Stimulated activated naive CD8-positive, alpha-beta T cell treated with anti-CD3 and anti-CD28 coated beads, Interleukin-15, amount 100 ng/mL, for 72 hours (primary cell): ENCODE results near the gene CYTH3.

Source experiments
- ATAC-seq: fragments of 150-1000 bp; cut with Tn5 transposase; 2 replicates; pipeline ENCODE4 v1.10.0; 2021; ENCODE audit warnings: mild to moderate bottlenecking, moderate library complexity
- DNase-seq, 2 donors: peaks; one replicate each; pipeline ENCODE4 v3.0.0; 2021 to 2022
- H3K27ac Mint-ChIP-seq, 2 donors: one replicate each; pipeline ENCODE4 v1.8.0; 2022; ENCODE audit warnings: mild to moderate bottlenecking in 2 of 2, mixed read lengths in 2 of 2, moderate library complexity in 2 of 2
- H3K27me3 Mint-ChIP-seq: one replicate; pipeline ENCODE4 v1.8.0; 2022; ENCODE audit warnings: mixed read lengths
- H3K4me1 Mint-ChIP-seq: one replicate; pipeline ENCODE4 v1.8.0; 2022; ENCODE audit warnings: mild to moderate bottlenecking, mixed read lengths
- H3K4me3 Mint-ChIP-seq, 2 donors: one replicate each; pipeline ENCODE4 v1.8.0; 2022; ENCODE audit warnings: mild to moderate bottlenecking in 2 of 2, mixed read lengths in 2 of 2, moderate library complexity in 1 of 2
- H3K9me3 Mint-ChIP-seq, 2 donors: one replicate each; pipeline ENCODE4 v1.8.0; 2022; ENCODE audit warnings: mixed read lengths in 2 of 2

CYTH3 gene

GRCh38 chr7:6178298-6179029 is 94.0 kb downstream of the CYTH3 start:
- Mint-ChIP-seq H3K27ac (no peak overlapping the region), H3K4me3 (no peak overlapping the region), H3K27me3 (no peaks in the 10 kb centered on the region), H3K4me1 (no peaks in the 10 kb centered on the region), H3K9me3 (no peaks in the 10 kb centered on the region)
- DNase-seq (no peak), ATAC-seq (no peak)

GRCh38 chr7:6175645-6176044 is 96.8 kb downstream of the CYTH3 start:
- no peak for DNase-seq
- no peaks in the 10 kb centered on the region for H3K27me3 Mint-ChIP-seq

GRCh38 chr7:6172910-6173295 is 99.5 kb downstream of the CYTH3 start:
- H3K27me3 Mint-ChIP-seq: no peaks in the 10 kb centered on the region
- DNase-seq: no peak
- ATAC-seq: no peak
- H3K4me3 Mint-ChIP-seq: no peak overlapping the region
- H3K27ac Mint-ChIP-seq: no peak overlapping the region
- H3K9me3 Mint-ChIP-seq: no peaks in the 10 kb centered on the region
- no peaks in the 10 kb centered on the region for H3K4me1 Mint-ChIP-seq

More at GRCh38 chr7:6175645-6176044, 96.8 kb downstream of the CYTH3 start:
- no peak overlapping the region for H3K27ac Mint-ChIP-seq
- no peak overlapping the region for H3K4me3 Mint-ChIP-seq
- ATAC-seq: no peak
- no peaks in the 10 kb centered on the region for H3K9me3 Mint-ChIP-seq
- H3K4me1 Mint-ChIP-seq: no peaks in the 10 kb centered on the region

GRCh38 chr7:6172224-6172909 is 100.1 kb downstream of the CYTH3 start:
- H3K4me3 Mint-ChIP-seq: no peak overlapping the region
- peak overlapping the region; percentile 57 to 84 for H3K27ac Mint-ChIP-seq
- no peak for DNase-seq

GRCh38 chr7:6171532-6172223 is 100.7 kb downstream of the CYTH3 start:
- DNase-seq: no peak
- no peaks in the 10 kb centered on the region for H3K27me3 Mint-ChIP-seq
- no peaks in the 10 kb centered on the region for H3K4me1 Mint-ChIP-seq
- no peaks in the 10 kb centered on the region for H3K9me3 Mint-ChIP-seq
- ATAC-seq: no peak
- no peak overlapping the region for H3K4me3 Mint-ChIP-seq
- peak overlapping the region in 1 of 2 donors; percentile 84 for H3K27ac Mint-ChIP-seq

More at GRCh38 chr7:6172224-6172909, 100.1 kb downstream of the CYTH3 start:
- Mint-ChIP-seq H3K4me1 (no peaks in the 10 kb centered on the region), H3K27me3 (no peaks in the 10 kb centered on the region), H3K9me3 (no peaks in the 10 kb centered on the region)
- ATAC-seq: no peak

GRCh38 chr7:6170571-6171531 is 101.6 kb downstream of the CYTH3 start:
- ATAC-seq (no peak), DNase-seq (no peak)
- no peaks in the 10 kb centered on the region for H3K27me3 Mint-ChIP-seq
- no peak overlapping the region for H3K27ac Mint-ChIP-seq
- no peaks in the 10 kb centered on the region for H3K9me3 Mint-ChIP-seq
- peak overlapping the region in 1 of 2 donors; percentile 21 for H3K4me3 Mint-ChIP-seq
- no peaks in the 10 kb centered on the region for H3K4me1 Mint-ChIP-seq

- ATAC-seq (no peak), DNase-seq (no peak)
- Mint-ChIP-seq H3K27ac (no peak overlapping the region), H3K4me1 (no peaks in the 10 kb centered on the region), H3K27me3 (no peaks in the 10 kb centered on the region), H3K9me3 (no peaks in the 10 kb centered on the region), H3K4me3 (peak overlapping the region in 1 of 2 donors; percentile 32)
Measured at GRCh38 chr7:6169805-6170520, 102.5 kb downstream of the CYTH3 start.

GRCh38 chr7:6168477-6168868 is 104.0 kb downstream of the CYTH3 start:
- no peak overlapping the region for H3K27ac Mint-ChIP-seq
- no peak for ATAC-seq
- H3K27me3 Mint-ChIP-seq: no peaks in the 10 kb centered on the region
- no peaks in the 10 kb centered on the region for H3K4me1 Mint-ChIP-seq
- no peak overlapping the region for H3K4me3 Mint-ChIP-seq
- DNase-seq: no peak
- H3K9me3 Mint-ChIP-seq: no peaks in the 10 kb centered on the region

- Mint-ChIP-seq H3K9me3 (no peaks in the 10 kb centered on the region), H3K27me3 (no peaks in the 10 kb centered on the region), H3K4me3 (no peak overlapping the region), H3K27ac (peak overlapping the region; percentile 46 to 94), H3K4me1 (no peaks in the 10 kb centered on the region)
- ATAC-seq: no peak
- no peak for DNase-seq
Measured at GRCh38 chr7:6167587-6168476, 104.6 kb downstream of the CYTH3 start.

- DNase-seq: no peak
- Mint-ChIP-seq H3K4me1 (no peaks in the 10 kb centered on the region), H3K9me3 (no peaks in the 10 kb centered on the region), H3K4me3 (no peak overlapping the region), H3K27ac (peak overlapping the region; percentile 10 to 95), H3K27me3 (no peaks in the 10 kb centered on the region)
- no peak for ATAC-seq
Measured at GRCh38 chr7:6167004-6167551, 105.3 kb downstream of the CYTH3 start.

GRCh38 chr7:6166443-6166891 is 106.0 kb downstream of the CYTH3 start:
- Mint-ChIP-seq H3K9me3 (no peaks in the 10 kb centered on the region), H3K4me1 (no peaks in the 10 kb centered on the region), H3K27me3 (no peaks in the 10 kb centered on the region), H3K27ac (peak overlapping the region; percentile 52 to 95), H3K4me3 (no peak overlapping the region)
- DNase-seq: no peak
- no peak for ATAC-seq

GRCh38 chr7:6165521-6166320 is 106.7 kb downstream of the CYTH3 start:
- H3K4me1 Mint-ChIP-seq: no peaks in the 10 kb centered on the region
- H3K27me3 Mint-ChIP-seq: no peaks in the 10 kb centered on the region
- H3K4me3 Mint-ChIP-seq: no peak overlapping the region
- DNase-seq: no peak
- H3K9me3 Mint-ChIP-seq: no peaks in the 10 kb centered on the region
- ATAC-seq: no peak
- no peak overlapping the region for H3K27ac Mint-ChIP-seq

GRCh38 chr7:6165075-6165474 is 107.3 kb downstream of the CYTH3 start:
- Mint-ChIP-seq H3K27ac (no peak overlapping the region), H3K9me3 (no peaks in the 10 kb centered on the region), H3K27me3 (no peaks in the 10 kb centered on the region), H3K4me3 (no peak overlapping the region), H3K4me1 (no peaks in the 10 kb centered on the region)
- DNase-seq (no peak), ATAC-seq (no peak)
